ENCODE data around the gene FAH.

- TF ChIP-seq EZH2 (IDR thresholded peaks at IDR 0.05; ENCODE audit: insufficient read depth, poor library complexity, severe bottlenecking), result no peak
- no peak for TF ChIP-seq EZH2phosphoT487 (IDR thresholded peaks at IDR 0.05; ENCODE audit: insufficient read depth, low read depth)
Measured at GRCh38 chr15:80217327-80217900, 64.6 kb downstream of the FAH start.
